GM19351 (cell line): ENCODE data around the gene AFDN.
"Not testable (repeated sequence)": the region's sequence is repeated elsewhere in the genome, so short reads cannot be mapped to it uniquely, and the experiment has no call there.

Experiments
- ATAC-seq: cut with Tn5 transposase; IDR thresholded peaks from one replicate; pipeline ENCODE4 v1.9.1; 2021; ENCODE audit warnings: mild to moderate bottlenecking, moderate library complexity; ENCODE audit not compliant: unreplicated experiment

AFDN gene

DNA sequence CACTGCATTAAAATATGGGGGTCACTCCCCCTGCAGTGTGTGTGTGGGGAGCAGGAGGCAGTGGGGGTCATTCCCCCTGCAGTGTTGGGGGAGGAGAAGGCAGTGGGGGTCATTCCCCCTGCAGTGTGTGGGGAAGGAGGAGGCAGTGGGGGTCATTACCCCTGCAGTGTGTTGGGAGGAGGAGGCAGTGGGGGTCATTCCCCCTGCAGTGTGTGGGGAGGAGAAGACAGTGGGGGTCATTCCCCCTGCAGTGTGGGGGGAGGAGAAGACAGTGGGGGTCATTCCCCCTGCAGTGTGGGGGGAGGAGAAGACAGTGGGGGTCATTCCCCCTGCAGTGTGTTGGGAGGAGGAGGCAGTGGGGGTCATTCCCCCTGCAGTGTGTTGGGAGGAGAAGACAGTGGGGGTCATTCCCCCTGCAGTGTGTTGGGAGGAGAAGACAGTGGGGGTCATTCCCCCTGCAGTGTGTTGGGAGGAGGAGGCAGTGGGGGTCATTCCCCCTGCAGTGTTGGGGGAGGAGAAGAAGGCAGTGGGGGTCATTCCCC, 149.5 kb downstream of the AFDN start:
- not testable (repeated sequence) for ATAC-seq

GRCh38 chr6:167976708-167977107, 150.0 kb downstream of the AFDN start:
- no peak for ATAC-seq

DNA sequence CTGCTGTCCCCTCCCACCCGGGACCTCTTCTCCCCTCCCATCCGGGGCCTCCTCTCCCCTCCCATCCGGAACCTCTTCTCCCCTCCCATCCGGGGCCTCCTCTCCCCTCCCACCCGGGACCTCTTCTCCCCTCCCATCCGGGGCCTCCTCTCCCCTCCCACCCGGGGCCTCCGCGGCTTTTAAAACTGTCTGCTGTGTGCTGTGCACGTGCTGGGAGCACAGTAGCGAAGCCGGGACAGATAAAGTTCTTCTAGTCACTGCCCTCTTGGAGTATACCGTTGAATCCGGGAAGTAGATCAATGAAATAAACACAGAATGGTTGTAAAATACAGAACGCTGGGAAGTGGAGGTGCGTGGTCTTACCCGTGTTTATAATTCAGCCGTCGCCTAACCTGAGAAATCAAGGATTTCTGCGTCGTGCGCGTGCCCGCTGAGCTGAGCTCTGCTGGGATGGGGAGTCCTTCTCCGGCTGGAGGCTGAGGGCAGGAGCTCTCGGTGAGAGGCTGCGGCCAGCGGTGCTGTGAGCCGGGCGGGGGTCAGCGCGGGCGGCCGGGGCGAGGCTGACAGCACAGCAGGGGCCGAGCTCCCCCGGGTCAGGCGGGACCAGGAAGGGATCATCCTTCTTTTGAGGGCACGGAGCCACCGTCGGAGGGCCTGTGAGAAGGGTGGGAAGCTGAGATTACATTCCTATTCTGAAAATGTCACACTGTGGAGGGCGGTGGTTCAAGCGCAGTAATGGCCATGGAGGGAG, 151.2 kb downstream of the AFDN start:
- ATAC-seq, result no peak

DNA sequence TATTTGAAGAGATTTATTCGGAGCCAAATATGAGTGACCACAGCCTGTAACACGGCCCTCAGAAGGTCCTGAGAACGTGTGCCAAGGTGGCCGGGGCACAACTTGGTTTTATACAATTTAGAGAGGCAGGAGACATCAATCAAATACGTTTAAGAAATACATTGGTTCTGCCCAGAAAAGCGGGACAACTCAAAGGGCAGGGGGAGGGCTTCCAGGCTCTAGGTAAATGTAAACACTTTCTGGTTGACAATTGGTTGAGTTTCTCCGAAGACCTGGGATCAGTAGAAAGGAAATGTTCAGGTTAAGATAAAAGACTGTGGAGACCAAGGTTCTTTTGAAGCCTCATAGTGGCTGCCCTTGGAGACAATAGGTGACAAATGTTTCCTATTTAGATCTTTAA, 151.9 kb downstream of the AFDN start:
- ATAC-seq, result no peak

GRCh38 chr6:167979436-167980139, 152.9 kb downstream of the AFDN start:
- ATAC-seq, result no peak

GRCh38 chr6:167980911-167981580, 154.3 kb downstream of the AFDN start:
- no peak for ATAC-seq

DNA sequence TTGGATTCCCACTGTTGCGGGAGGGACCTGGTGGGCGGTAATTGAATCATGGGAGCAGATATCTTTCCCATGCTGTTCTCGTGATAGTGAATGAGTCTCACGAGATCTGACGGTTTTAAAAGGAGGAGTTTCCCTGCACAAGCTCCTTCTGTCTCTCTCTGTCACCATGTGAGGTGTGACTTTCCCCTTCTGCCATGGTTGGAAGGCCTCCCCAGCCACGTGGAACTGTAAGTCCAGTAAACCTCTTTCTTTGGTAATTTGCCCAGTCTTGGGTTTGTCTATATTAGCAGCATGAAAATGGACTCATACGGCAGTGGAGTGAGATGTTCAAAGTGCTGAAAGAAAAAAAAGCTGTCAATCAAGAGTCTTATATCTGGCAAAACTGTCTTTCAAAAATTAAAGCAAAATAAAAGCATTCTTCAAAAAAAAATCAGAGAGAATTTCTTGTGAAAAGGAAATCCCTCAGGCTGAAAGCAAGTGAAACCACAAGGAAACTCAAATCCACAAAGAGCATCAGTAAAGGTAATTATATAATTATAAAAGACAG, 155.3 kb downstream of the AFDN start:
- no peak for ATAC-seq

DNA sequence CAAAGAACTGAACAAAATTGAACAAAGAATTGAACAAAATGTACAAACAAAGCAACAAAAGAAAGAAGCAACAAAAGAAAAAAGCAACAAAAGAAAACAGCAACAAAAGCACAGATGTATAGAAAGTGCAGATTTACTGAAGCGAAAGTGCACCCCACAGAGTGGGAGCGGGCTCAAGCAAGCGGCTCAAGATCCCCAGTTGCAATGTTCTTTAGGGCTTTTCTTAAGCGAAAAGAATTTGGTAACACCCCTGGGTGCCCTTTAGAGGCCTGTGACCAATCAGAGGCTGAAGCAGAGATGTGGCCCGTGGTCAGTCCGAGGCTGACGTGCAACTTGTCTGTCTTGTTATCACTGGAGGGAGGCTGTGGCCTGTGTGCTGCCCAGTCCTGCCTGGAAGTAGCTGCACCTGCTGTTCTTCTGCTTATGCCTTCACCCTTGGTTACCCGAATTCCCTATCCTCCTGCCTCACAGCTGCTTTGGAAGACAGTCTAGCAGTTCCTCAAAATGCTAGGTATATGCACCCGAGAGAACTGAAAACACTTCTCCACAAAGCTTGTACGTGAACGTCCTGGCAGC, 157.5 kb downstream of the AFDN start:
- no peak for ATAC-seq

DNA sequence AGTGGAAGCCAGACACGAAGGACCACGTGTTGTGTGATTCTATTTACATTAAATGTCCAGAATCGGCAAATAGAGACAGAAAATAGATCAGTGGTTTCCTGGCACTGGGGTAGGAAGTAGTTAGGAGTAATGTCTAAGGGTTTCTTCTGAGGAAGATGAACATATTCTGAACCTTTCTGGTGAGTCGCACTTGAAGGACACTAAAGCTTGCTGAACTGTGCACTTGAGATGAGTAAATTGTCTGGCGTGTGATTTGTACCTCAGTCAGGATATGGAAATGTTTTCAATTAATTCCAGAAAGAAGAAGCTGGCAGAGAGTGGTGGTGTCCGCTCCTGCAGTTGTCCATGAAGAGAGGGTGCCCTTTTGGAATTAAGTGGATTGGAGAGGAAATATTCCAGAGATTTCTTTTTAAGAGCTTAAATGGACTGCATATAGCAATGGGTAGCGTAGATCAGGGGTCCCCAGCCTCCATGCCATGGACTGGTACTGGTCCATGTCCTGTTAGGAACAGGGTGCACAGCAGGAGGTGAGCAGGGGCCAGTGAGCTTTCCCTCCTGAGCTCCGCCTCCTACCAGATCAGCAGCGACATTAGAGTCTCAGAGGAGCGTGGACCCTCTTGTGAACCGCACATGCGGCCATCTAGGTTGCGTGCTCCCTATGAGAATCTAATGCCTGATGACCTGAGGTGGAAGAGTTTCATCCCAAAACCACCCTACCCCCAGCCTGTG, 158.3 kb downstream of the AFDN start:
- no peak for ATAC-seq

DNA sequence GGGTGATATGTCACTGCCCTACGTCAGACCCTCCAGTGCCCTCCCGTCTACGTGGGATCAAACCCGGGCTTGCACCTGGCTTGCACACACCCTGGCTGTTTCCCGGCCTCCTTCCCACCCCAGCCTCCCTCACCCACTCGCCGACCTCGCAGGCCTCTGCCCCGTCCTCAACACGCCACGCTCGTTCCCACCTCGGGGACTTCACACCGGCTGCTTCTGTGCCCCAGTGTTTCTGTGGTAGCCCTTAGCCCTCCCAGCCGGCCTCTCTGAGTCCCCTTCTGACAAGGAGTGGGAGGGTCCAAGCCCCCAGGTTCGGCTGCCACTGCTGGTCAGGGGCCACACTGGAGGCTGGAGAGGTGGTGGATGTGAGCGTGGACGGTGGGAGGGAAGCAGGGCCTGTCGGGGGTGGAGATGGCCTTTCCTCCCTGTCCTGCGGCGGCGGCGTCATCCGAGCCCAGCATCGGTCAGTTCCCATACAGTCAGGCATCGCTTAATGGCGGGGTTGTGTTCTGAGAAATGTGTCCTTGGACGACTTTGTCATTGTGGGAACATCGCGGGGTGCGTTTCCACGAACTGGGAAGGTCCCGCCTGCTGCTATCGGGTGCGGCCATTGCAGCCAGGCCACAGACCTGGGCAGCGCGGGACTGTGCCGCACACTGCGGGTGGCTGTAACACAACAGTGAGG, 159.3 kb downstream of the AFDN start:
- no peak for ATAC-seq

DNA sequence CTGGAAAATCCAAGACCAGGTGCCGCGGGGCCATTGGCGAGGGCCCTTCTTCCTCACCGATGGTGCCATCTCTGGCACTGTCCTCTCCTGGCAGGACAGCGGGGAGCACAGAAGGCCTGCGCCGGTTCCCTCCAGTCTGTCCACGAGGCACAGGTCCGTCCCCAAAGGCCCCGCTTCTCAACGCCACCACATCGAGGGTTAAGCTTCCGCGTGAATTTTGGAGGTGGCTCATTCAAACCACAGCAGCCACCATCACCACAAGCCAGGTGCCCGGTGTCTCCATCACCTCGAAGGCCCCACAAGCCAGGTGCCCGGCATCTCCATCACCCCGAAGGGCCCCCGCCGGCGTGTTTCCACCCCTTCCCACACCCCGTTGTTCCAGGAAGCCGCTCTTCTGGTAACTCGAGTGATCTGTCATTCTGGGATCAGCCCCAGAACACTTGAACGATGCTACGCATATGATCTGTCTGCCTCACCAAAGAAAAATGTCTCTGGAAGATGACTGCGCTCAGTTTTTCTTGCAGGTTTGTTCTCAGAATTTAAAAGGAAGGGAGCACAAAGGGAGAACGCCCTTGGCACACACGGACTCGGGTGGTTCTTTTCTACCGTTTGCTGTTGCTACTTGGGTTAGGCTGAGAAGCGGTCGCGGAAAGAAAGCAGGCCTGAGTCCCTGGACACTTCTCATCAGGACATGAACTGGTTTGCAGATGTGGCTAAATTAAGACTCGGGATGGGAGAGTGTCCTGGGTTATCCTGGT, 160.9 kb downstream of the AFDN start:
- no peak for ATAC-seq

DNA sequence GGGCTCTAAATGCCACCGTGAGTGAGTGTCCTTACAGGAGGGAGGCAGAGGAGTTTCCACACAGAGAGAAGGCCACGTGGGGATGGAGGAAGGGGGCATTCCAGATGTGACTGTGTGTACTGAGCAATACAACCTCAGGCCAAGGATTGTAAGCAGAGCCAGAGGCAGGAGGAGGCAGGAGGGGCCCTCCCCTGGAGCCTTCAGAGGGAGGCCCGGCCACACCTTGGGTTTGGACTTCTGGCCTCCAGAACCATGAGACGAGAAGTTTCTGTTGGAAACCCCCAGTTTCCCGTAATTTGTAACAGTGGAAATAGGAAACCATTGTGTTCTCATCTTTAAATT, 161.4 kb downstream of the AFDN start:
- ATAC-seq, result no peak

DNA sequence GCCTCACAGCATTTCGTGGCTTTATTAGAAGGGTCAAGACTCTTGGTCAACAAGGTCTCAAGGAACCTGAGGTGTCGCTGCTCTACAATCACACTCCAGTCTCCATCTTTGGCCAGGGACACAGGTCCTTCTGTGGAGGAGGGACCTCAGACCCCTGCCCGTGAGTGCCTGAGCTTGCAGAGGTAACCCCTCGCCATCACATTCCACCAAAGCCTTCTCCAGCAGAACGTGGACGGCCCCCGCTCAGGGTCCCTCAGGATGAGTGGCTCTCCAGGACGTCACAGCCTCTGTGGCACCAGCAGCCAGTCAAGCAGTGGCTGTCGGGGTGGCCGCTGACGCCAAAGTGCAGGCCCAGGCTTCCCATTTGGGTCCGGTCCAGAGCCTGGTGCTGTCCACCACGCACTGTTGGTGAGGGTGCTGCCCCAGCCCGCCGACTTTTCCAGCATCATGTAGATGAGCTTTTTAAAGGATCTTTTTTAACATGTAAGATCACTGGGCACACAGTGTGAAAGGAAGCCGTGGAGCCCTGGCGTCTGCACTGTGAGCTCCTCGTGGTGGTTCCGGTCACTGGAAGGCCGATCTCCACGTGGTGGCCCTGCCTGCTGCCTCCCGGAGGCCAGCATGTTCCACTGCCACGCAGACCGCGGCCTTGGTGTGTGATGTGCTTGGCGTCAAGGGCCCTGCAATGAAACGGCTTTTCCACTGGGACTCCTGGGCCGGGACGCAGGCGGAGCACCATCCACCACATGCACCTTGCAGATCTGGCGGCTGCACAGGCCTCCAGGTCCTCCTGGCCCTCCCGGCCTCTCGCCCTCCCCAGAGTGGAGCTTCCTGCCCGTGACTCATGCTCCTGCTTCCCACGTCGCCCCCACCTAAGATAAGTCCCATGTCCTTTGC, 162.5 kb downstream of the AFDN start:
- no peak for ATAC-seq

GRCh38 chr6:167990016-167990945, 163.6 kb downstream of the AFDN start:
- ATAC-seq, result no peak

DNA sequence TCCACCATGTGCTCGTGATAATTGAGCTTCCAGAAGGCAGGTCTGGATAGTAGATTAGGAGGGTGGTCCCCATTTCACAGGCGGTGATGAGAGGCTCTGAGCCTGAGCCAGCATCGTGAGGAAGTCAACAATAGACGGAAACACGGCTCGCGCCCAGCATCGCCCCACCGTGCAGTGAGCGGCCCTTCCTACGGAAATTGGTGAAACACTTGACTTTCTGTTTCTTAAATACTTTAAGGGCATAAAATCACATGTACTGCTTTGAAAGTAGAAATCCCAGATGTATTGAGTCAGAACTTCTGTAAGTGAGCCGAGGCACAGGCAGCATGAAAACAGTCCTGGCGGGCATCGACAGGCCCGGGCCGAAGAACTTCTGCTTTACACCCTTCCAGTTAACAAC, 166.5 kb downstream of the AFDN start:
- no peak for ATAC-seq

DNA sequence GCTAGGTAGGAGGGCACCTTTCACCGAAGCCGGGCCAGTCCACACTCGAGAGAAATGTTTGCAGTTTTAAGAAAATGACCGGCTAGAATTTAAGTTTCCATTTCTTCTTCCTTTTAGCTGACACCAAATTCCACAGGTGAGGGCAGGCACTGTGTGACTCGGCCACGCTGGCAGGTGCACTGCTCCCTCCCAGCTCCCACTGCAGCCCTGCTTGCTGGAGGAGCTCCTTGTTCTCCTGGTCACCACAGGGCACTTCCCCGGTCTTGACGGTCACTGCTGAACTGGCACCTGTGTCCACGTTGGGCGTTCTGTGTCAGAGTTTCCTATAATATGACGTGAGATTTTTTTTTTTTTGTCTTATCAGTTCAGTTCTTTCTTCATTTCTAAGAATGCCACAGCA, 167.1 kb downstream of the AFDN start:
- no peak for ATAC-seq

DNA sequence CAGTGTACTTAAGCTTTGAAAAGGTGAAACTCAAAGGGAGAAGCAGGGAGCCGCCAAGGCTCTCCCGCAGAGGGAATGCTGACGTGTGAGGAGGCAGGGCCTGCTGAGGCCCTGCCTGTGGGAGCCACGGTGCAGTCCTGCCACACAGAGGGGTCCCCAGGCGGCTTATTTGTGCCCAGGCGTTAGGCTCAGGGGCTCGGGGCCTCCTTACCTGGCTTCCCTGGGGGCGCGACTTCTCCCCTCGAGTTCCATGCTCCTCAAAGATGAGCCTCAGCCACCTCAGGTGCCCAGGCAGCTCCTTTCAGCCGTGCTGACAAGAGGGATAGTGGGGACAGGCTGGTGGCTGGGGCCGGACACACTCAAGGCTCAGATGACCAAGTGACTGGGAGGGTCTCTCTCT, 168.6 kb downstream of the AFDN start:
- no peak for ATAC-seq
